ENCODE measurements around the gene LGALS7B. TPM values are rescaled to one million over a fixed set of nuclear protein-coding genes. Genes with fewer than 3 reads are reported as not detected.

The LGALS7B gene
- total and polyA plus RNA-seq, 2 of the 8 experiments (the other 6 are each of a cell fraction or from before 2014, with no cell fraction given) = 3.6 TPM; not detected in 1

GRCh38 chr19:38765214-38765613, 23.8 kb upstream of the LGALS7B start:
- WGBS, 2 experiments (ENCODE audit: extremely low coverage in 1 of 2, insufficient coverage in 1 of 2, insufficient read length in 1 of 2, insufficient replicate concordance in 2 of 2, low coverage in 1 of 2, low lambda C conversion rate in 2 of 2, missing lambda C conversion rate in 1 of 2) = 96% methylated on average over 2 of the region's 2 CpGs; no CpG with 5 or more reads in 1 of the 2 experiments
- DNase-seq (ENCODE audit: low read depth in 1 of 2, low spot score in 2 of 2) (no peak), FAIRE-seq (no peak)
- Histone ChIP-seq H3K79me2 (ENCODE audit: control insufficient read depth in 1 of 2, insufficient read depth in 2 of 2, low read length in 2 of 2) (no peaks in the 10 kb centered on the region), H2BK20ac (ENCODE audit: low read length) (no peak overlapping the region), H2BK12ac (ENCODE audit: low read depth, low read length) (no peak overlapping the region), H3K4me3 (ENCODE audit: extremely low read depth in 1 of 4, insufficient read depth in 2 of 4, low read depth in 3 of 4, low read length in 4 of 4) (no peak overlapping the region), H3K36me3 (ENCODE audit: control insufficient read depth in 2 of 4, insufficient read depth in 4 of 4, low read length in 3 of 4) (no peaks in the 10 kb centered on the region), H3K9me3 (ENCODE audit: insufficient read depth in 2 of 2, low read depth in 1 of 2, low read length in 1 of 2) (no peaks in the 10 kb centered on the region), H3K4me2 (ENCODE audit: insufficient read depth in 1 of 2, low read depth in 2 of 2, low read length in 2 of 2) (no peak overlapping the region), H2BK15ac (ENCODE audit: low read length) (no peak overlapping the region), H2BK120ac (replicated peaks; ENCODE audit: low read depth, low read length) (no peak overlapping the region), H3K4me1 (replicated peaks in 1 of 4; ENCODE audit: control insufficient read depth in 3 of 4, insufficient read depth in 4 of 4, low read length in 3 of 4) (no peaks in the 10 kb centered on the region), H4K91ac (replicated peaks; ENCODE audit: insufficient read length, low read length) (no peak overlapping the region), H3K4ac (replicated peaks; ENCODE audit: insufficient read length, low read depth, low read length) (no peak overlapping the region), H2AFZ (ENCODE audit: low read length) (no peak overlapping the region), H3K27me3 (replicated peaks in 1 of 4; ENCODE audit: control insufficient read depth in 3 of 4, extremely low read depth in 1 of 4, insufficient read depth in 3 of 4, low read length in 3 of 4) (no peaks in the 10 kb centered on the region), H2AK5ac (ENCODE audit: low read depth, low read length) (no peak overlapping the region), H3K18ac (ENCODE audit: extremely low read depth, low read length) (no peak overlapping the region), H3K79me1 (ENCODE audit: low read depth, low read length) (no peaks in the 10 kb centered on the region), H4K20me1 (replicated peaks in 1 of 2; ENCODE audit: control insufficient read depth in 1 of 2, insufficient read depth in 2 of 2, low read length in 2 of 2) (no peaks in the 10 kb centered on the region), H4K8ac (ENCODE audit: extremely low read depth, insufficient read depth, low read length) (no peak overlapping the region), H3K23me2 (ENCODE audit: low read depth, low read length) (no peaks in the 10 kb centered on the region), H4K5ac (ENCODE audit: insufficient read length, low read depth, low read length) (no peak overlapping the region), H3K9ac (replicated peaks in 1 of 4; ENCODE audit: extremely low read depth in 1 of 4, low read depth in 3 of 4, low read length in 3 of 4) (no peak overlapping the region), H2BK5ac (ENCODE audit: low read depth, low read length) (no peak overlapping the region), H3K14ac (ENCODE audit: insufficient read length) (no peak overlapping the region), H3K27ac (ENCODE audit: low read depth, low read length) (no peak overlapping the region), H3K23ac (ENCODE audit: insufficient read length) (no peak overlapping the region), H3K56ac (replicated peaks; ENCODE audit: insufficient read length, low read depth, low read length) (no peak overlapping the region)
- CTCF ChIA-PET (ENCODE audit: partially characterized antibody) = no interaction called here
- POLR2A ChIA-PET (ENCODE audit: partially characterized antibody) = interaction anchor here (1.8 kb wide), 1 partner anchor 82 kb away, joined by 6 read pairs; no protein-coding TSS in a partner anchor
- TF ChIP-seq JUN (IDR thresholded peaks at IDR 0.05; ENCODE audit: low read depth, low read length) (no peak), TCF12 (IDR thresholded peaks at IDR 0.05; ENCODE audit: low read depth, low read length) (no peak), CEBPB (IDR thresholded peaks at IDR 0.05; ENCODE audit: low read depth, low read length) (no peak), GTF2F1 (IDR thresholded peaks at IDR 0.05; ENCODE audit: borderline replicate concordance, low read depth, low read length) (no peak), PHF8 (conservative IDR thresholded peaks at IDR 0.05; ENCODE audit: low read depth, low read length) (no peak), SIN3A (conservative IDR thresholded peaks at IDR 0.05 in 1 of 2, IDR thresholded peaks at IDR 0.05 in 1 of 2; ENCODE audit: low read depth in 1 of 2, low read length in 2 of 2) (no peak), NRF1 (IDR thresholded peaks at IDR 0.05; ENCODE audit: low read depth, low read length) (no peak), BRCA1 (IDR thresholded peaks at IDR 0.05; ENCODE audit: low read depth, low read length) (no peak), HDAC6 (IDR thresholded peaks at IDR 0.05; ENCODE audit: low read depth, low read length) (no peak), MAX (IDR thresholded peaks at IDR 0.05) (no peak), SP2 (IDR thresholded peaks at IDR 0.05; ENCODE audit: low read length) (no peak), MAFK (IDR thresholded peaks at IDR 0.05; ENCODE audit: low read depth, low read length) (no peak), SP1 (IDR thresholded peaks at IDR 0.05; ENCODE audit: low read depth, low read length) (no peak), NANOG (IDR thresholded peaks at IDR 0.05; ENCODE audit: insufficient read depth, low read depth, low read length, poor library complexity, severe bottlenecking) (no peak), KDM4A (IDR thresholded peaks at IDR 0.05; ENCODE audit: low read depth, low read length, severe bottlenecking) (no peak)
